Naive thymus-derived CD4-positive, alpha-beta T cell (primary cell): Measurements from ENCODE around the gene CELSR2. TPM values are rescaled to one million over a fixed set of nuclear protein-coding genes. Genes with fewer than 3 reads are reported as not detected.
A peak's percentile ranks its signal among the peaks of the same experiment; 100 is the strongest.

ENCODE experiments used
- ATAC-seq: fragments of 150-1000 bp; cut with Tn5 transposase; 2 replicates; pipeline ENCODE4 v1.10.0; 2021; ENCODE audit warnings: mild to moderate bottlenecking, moderate library complexity
- CTCF ChIA-PET: fragments of 350-600 bp; sonication (Branson Sonifier 250); formaldehyde crosslinking; loops from one replicate; lab custom pipeline; 2021; ENCODE audit warnings: antibody characterized with exemption; lab: Charles Lee
- POLR2A ChIA-PET: fragments of 350-600 bp; sonication (Branson Sonifier 250); formaldehyde crosslinking; loops from one replicate; lab custom pipeline; 2021; ENCODE audit warnings: antibody characterized with exemption, inconsistent platforms; lab: Charles Lee
- DNase-seq, 9 donors: peaks; one replicate each; pipeline versions ENCODE4 v3.0.0 to v3.0.0-alpha.2; 2020 to 2022; ENCODE audit warnings: mixed read lengths in 1 of 9
- H3K27ac ChIP-seq: one replicate; pipeline ENCODE4 v1.7.0; 2013; ENCODE audit warnings: mild to moderate bottlenecking, low read depth, low read length, moderate library complexity
- H3K27me3 ChIP-seq, 2 donors: one replicate each; pipeline ENCODE4 v1.7.0; 2013; ENCODE audit warnings: low read length in 2 of 2, mild to moderate bottlenecking in 2 of 2, moderate library complexity in 2 of 2; ENCODE audit not compliant: control insufficient read depth in 2 of 2, insufficient read depth in 2 of 2
- H3K36me3 ChIP-seq, 3 experiments: 1 replicate in 2 of 3; 2 replicates in 1 of 3; pipeline ENCODE4 v1.7.0; 2013; ENCODE audit warnings: low read length in 3 of 3, mild to moderate bottlenecking in 3 of 3, moderate library complexity in 1 of 3; ENCODE audit not compliant: insufficient read depth in 3 of 3, control insufficient read depth in 2 of 3
- H3K4me1 ChIP-seq, 2 donors: one replicate each; pipeline ENCODE4 v1.7.0; 2013; ENCODE audit warnings: low read length in 2 of 2, mild to moderate bottlenecking in 2 of 2, moderate library complexity in 1 of 2; ENCODE audit not compliant: control insufficient read depth in 2 of 2, insufficient read depth in 2 of 2
- H3K4me3 ChIP-seq: 2 replicates; pipeline ENCODE4 v1.7.0; 2013; ENCODE audit warnings: mild to moderate bottlenecking, low read length
- H3K9me3 ChIP-seq, 3 experiments: 1 replicate in 2 of 3; 2 replicates in 1 of 3; pipeline ENCODE4 v1.7.0; 2013; ENCODE audit warnings: low read length in 3 of 3; ENCODE audit not compliant: control insufficient read depth in 2 of 3
- H3K27ac Mint-ChIP-seq, 9 donors: one replicate each; pipeline ENCODE4 v1.8.0; 2020 to 2022; ENCODE audit warnings: mixed read lengths in 9 of 9, mild to moderate bottlenecking in 8 of 9, moderate library complexity in 5 of 9, inconsistent platforms in 2 of 9
- H3K27me3 Mint-ChIP-seq, 5 donors: one replicate each; pipeline ENCODE4 v1.8.0; 2021 to 2022; ENCODE audit warnings: mixed read lengths in 5 of 5, mild to moderate bottlenecking in 1 of 5
- H3K36me3 Mint-ChIP-seq, 5 donors: one replicate each; pipeline ENCODE4 v1.8.0; 2020 to 2022; ENCODE audit warnings: mixed read lengths in 5 of 5, mild to moderate bottlenecking in 3 of 5, inconsistent platforms in 1 of 5
- H3K4me1 Mint-ChIP-seq, 7 donors: one replicate each; pipeline ENCODE4 v1.8.0; 2020 to 2022; ENCODE audit warnings: mixed read lengths in 7 of 7, mild to moderate bottlenecking in 3 of 7, inconsistent platforms in 1 of 7
- H3K4me3 Mint-ChIP-seq, 10 donors: one replicate each; pipeline ENCODE4 v1.8.0; 2020 to 2022; ENCODE audit warnings: mild to moderate bottlenecking in 10 of 10, mixed read lengths in 10 of 10, moderate library complexity in 6 of 10, inconsistent platforms in 2 of 10
- H3K9me3 Mint-ChIP-seq, 11 donors: one replicate each; pipeline ENCODE4 v1.8.0; 2020 to 2022; ENCODE audit warnings: mixed read lengths in 11 of 11, mild to moderate bottlenecking in 4 of 11, inconsistent platforms in 1 of 11, moderate library complexity in 1 of 11
- intact Hi-C, 2 donors: fragments of 100-400 bp; cut with micrococcal nuclease; formaldehyde crosslinking; loops; one replicate each; pipeline ENCODE4 v1.15.1; 2023
- polyA plus RNA-seq, 2 donors: library from polyadenylated mRNA; unstranded; fragments of 300-500 nt; fragmentation: Illumina TruSeq; gene quantifications; one replicate each; pipeline ENCODE4 v1.2.3, GENCODE V29; 2021
- total RNA-seq, 6 experiments: library from RNA in 5 of 6; stranded (reverse) in 5 of 6; gene quantifications; 1 replicate in 5 of 6; 2 replicates in 1 of 6; pipeline ENCODE4 v1.2.3 and lab custom pipeline; 2021 to 2026

CELSR2 gene
- total and polyA plus RNA-seq, 7 experiments from 2014 or later: 0.17 to 6.4 (median 3.1) TPM

DNA sequence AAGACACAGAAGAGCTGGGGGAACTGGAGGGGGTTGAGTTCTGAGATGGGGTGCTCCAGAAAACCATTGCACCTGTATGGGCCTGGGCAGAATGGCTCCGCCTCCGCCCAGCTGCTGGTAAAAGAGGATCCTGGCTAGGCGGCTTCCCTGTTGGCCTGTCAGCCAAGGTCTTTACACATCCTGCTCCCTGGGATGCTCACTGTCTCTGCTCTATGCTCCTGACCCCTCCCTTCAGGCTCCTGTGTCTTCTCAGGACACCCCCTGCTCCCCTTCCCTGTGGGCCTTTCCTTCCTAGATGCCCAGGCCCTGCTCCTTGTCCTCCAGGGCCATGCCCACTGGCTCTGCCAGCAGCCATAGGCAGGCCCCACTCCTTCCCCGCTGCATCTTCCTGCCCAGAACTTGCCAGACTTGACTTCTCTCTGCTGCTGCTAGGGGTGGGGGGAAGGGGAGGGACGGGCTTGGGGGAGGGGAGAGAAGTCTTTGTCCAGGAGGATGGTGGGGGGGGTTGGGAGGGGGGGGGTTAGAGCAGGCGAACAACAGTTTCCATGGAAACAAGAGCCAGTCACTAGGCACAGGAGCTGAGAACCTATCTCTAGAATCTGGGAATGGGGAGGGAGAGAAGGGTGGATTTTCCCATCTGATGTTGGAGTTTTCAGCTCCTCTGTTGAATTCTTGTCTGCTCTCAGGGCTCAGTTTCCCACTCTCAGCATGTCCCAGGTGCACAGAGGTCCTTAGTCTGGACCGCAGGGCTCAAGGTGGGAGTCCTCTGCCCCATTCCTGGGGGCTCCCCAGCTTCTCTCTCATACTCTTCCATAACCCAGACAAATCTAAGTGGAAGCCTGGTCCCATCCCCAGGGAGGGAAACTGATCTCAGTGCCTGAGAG, 10.6 kb downstream of the CELSR2 start:
- peak overlapping the region in 1 of 9 donors; percentile 21 for H3K27ac Mint-ChIP-seq
- intact Hi-C loops: no loop called here
- H3K27ac ChIP-seq: no peak overlapping the region
- no peaks in the 10 kb centered on the region for H3K27me3 ChIP-seq
- H3K4me1 Mint-ChIP-seq: peaks cover 4 to 14% (median 7%) of the 10 kb centered on the region in 7 donors
- no peaks in the 10 kb centered on the region for H3K4me1 ChIP-seq
- H3K4me3 Mint-ChIP-seq: no peak overlapping the region
- ATAC-seq (no peak), DNase-seq (no peak)
- H3K4me3 ChIP-seq: no peak overlapping the region
- peaks cover 0 to 4% (median 0%) of the 10 kb centered on the region in 3 experiments for H3K36me3 ChIP-seq
- H3K9me3 Mint-ChIP-seq: no peaks in the 10 kb centered on the region
- CTCF ChIA-PET: interaction anchor here (1.0 to 1.1 kb wide), 2 partner anchors 19 to 140 kb away, joined by 3 read pairs; no protein-coding TSS in a partner anchor
- H3K36me3 Mint-ChIP-seq: no peaks in the 10 kb centered on the region
- H3K27me3 Mint-ChIP-seq: no peaks in the 10 kb centered on the region
- POLR2A ChIA-PET: interaction anchor here (0.6 kb wide), 1 partner anchor 13 kb away, joined by 3 read pairs; no protein-coding TSS in a partner anchor
- H3K9me3 ChIP-seq: no peaks in the 10 kb centered on the region

DNA sequence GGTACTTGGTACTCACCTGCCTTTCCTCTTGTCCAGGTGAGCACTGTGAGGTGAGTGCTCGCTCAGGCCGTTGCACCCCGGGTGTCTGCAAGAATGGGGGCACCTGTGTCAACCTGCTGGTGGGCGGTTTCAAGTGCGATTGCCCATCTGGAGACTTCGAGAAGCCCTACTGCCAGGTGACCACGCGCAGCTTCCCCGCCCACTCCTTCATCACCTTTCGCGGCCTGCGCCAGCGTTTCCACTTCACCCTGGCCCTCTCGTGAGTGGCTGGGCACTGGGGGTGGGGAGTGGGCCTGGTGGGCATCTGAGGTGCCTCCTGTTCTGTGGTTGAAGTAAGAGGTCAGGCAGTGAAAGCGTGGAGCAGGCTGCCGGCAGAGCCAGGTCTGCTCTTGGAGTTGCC, 11.7 kb downstream of the CELSR2 start:
- Mint-ChIP-seq H3K9me3 (no peaks in the 10 kb centered on the region), H3K36me3 (no peaks in the 10 kb centered on the region), H3K4me1 (peaks cover 3 to 9% (median 4%) of the 10 kb centered on the region in 7 donors), H3K4me3 (no peak overlapping the region), H3K27ac (no peak overlapping the region), H3K27me3 (no peaks in the 10 kb centered on the region)
- CTCF ChIA-PET: interaction anchor here (0.6 to 1.0 kb wide), 2 partner anchors 18 to 271 kb away, joined by 3 read pairs; no protein-coding TSS in a partner anchor
- Histone ChIP-seq H3K4me3 (no peak overlapping the region), H3K4me1 (no peaks in the 10 kb centered on the region), H3K27me3 (no peaks in the 10 kb centered on the region), H3K9me3 (no peaks in the 10 kb centered on the region), H3K27ac (no peak overlapping the region), H3K36me3 (peaks cover 0 to 4% (median 0%) of the 10 kb centered on the region in 3 experiments)
- DNase-seq (no peak), ATAC-seq (no peak)
- POLR2A ChIA-PET: no interaction called here
- intact Hi-C loops: no loop called here

- Histone ChIP-seq H3K27me3 (no peaks in the 10 kb centered on the region), H3K27ac (no peak overlapping the region), H3K36me3 (peaks cover 0 to 4% (median 0%) of the 10 kb centered on the region in 3 experiments), H3K9me3 (no peaks in the 10 kb centered on the region), H3K4me1 (no peaks in the 10 kb centered on the region), H3K4me3 (no peak overlapping the region)
- no peak overlapping the region for H3K27ac Mint-ChIP-seq
- no peaks in the 10 kb centered on the region for H3K36me3 Mint-ChIP-seq
- ChIA-PET POLR2A (no interaction called here), CTCF (interaction anchor here (0.6 to 1.7 kb wide), 2 partner anchors 137 to 271 kb away, joined by 3 to 4 read pairs; partner anchors contain the start of gene SORT1)
- H3K4me3 Mint-ChIP-seq: no peak overlapping the region
- no peaks in the 10 kb centered on the region for H3K27me3 Mint-ChIP-seq
- ATAC-seq (no peak), DNase-seq (no peak)
- no peaks in the 10 kb centered on the region for H3K9me3 Mint-ChIP-seq
- peaks cover 0 to 9% (median 4%) of the 10 kb centered on the region in 7 donors for H3K4me1 Mint-ChIP-seq
- intact Hi-C loops: no loop called here
Measured at GRCh38 chr1:109261578-109261977, 12.2 kb downstream of the CELSR2 start.

GRCh38 chr1:109262231-109263055, 13.1 kb downstream of the CELSR2 start:
- CTCF ChIA-PET: interaction anchor here (0.8 to 1.7 kb wide), 3 partner anchors 20 to 270 kb away, joined by 3 to 4 read pairs (median 3); partner anchors contain the start of genes PSRC1 and SORT1
- no peak for DNase-seq
- H3K9me3 ChIP-seq: no peaks in the 10 kb centered on the region
- no peaks in the 10 kb centered on the region for H3K27me3 ChIP-seq
- Mint-ChIP-seq H3K4me3 (no peak overlapping the region), H3K27ac (no peak overlapping the region), H3K4me1 (peaks cover 0 to 9% (median under 1%) of the 10 kb centered on the region in 7 donors), H3K9me3 (no peaks in the 10 kb centered on the region), H3K27me3 (no peaks in the 10 kb centered on the region), H3K36me3 (no peaks in the 10 kb centered on the region)
- no peak overlapping the region for H3K27ac ChIP-seq
- ATAC-seq: no peak
- H3K4me3 ChIP-seq: no peak overlapping the region
- POLR2A ChIA-PET: no interaction called here
- H3K36me3 ChIP-seq: peaks cover 0 to 4% (median 0%) of the 10 kb centered on the region in 3 experiments
- H3K4me1 ChIP-seq: no peaks in the 10 kb centered on the region
- intact Hi-C loops: loop anchor here (1.0 to 2.0 kb wide), 6 partner anchors 21 to 434 kb away; partner anchors contain the start of gene PSRC1 (in 1 of the 2)

DNA sequence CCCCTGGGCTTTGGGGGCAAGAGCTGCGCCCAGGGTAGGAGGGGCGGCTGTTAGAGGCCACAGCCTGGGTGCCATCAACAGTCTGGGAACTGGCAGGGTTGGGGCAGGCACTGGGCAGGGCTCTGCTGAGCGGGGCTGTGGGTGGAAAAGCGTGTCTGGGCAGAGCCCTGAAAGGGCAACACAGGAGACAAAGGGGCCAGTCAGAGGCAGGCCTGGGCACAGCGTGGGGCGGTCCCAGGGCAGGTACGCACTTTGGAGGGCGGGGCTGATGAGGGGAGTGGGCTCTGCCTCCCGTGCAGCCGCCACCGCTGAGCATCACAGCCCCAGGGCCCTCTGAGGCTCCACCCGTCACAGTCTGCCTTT, 13.9 kb downstream of the CELSR2 start:
- Histone ChIP-seq H3K9me3 (no peaks in the 10 kb centered on the region), H3K27me3 (no peaks in the 10 kb centered on the region), H3K27ac (no peak overlapping the region), H3K4me1 (no peaks in the 10 kb centered on the region), H3K4me3 (no peak overlapping the region), H3K36me3 (peaks cover 0 to 4% (median 0%) of the 10 kb centered on the region in 3 experiments)
- ATAC-seq (peak; percentile 16), DNase-seq (no peak)
- Mint-ChIP-seq H3K4me1 (peaks cover 0 to 9% (median 0%) of the 10 kb centered on the region in 7 donors), H3K27ac (no peak overlapping the region), H3K27me3 (no peaks in the 10 kb centered on the region), H3K9me3 (no peaks in the 10 kb centered on the region), H3K36me3 (no peaks in the 10 kb centered on the region), H3K4me3 (peak overlapping the region in 1 of 10 donors; percentile 60)
- CTCF ChIA-PET: interaction anchor here (0.7 to 1.7 kb wide), 8 partner anchors 17 to 270 kb away, joined by 3 to 4 read pairs (median 3); partner anchors contain the start of genes PSRC1 and SORT1
- POLR2A ChIA-PET: no interaction called here
- intact Hi-C loops: loop anchor here (1.0 to 2.0 kb wide), 6 partner anchors 20 to 434 kb away; partner anchors contain the start of gene PSRC1 (in 1 of the 2)
